HepG2 (cell line): ENCODE data around the gene MFNG. TPM values are rescaled to one million over a fixed set of nuclear protein-coding genes. Genes with fewer than 3 reads are reported as not detected.

Source experiments
- AGO2 ChIP-seq: fragments of 200-400 bp; formaldehyde crosslinking; optimal IDR thresholded peaks from 2 replicates; pipeline ENCODE3; 2017; ENCODE audit warnings: mild to moderate bottlenecking, low read depth, low read length, moderate library complexity
- BRCA1 ChIP-seq: sonication (generic); formaldehyde crosslinking; IDR thresholded peaks from 2 replicates; pipeline ENCODE4 v1.4.0; 2020; ENCODE audit warnings: missing genetic modification reagents
- CHCHD3 ChIP-seq: sonication (generic); formaldehyde crosslinking; IDR thresholded peaks from 2 replicates; pipeline ENCODE4 v1.8.0; 2022; ENCODE audit warnings: mild to moderate bottlenecking, missing genetic modification reagents, moderate library complexity
- CREB3 ChIP-seq: sonication (generic); formaldehyde crosslinking; IDR thresholded peaks from 2 replicates; pipeline ENCODE4 v1.5.0; 2020; ENCODE audit warnings: missing genetic modification reagents
- HMGA1 ChIP-seq: sonication (generic); formaldehyde crosslinking; conservative IDR thresholded peaks from 2 replicates; pipeline ENCODE4 v1.4.0; 2020; ENCODE audit warnings: missing genetic modification reagents
- NFAT5 ChIP-seq: sonication (generic); formaldehyde crosslinking; IDR thresholded peaks from 2 replicates; pipeline ENCODE4 v1.4.0; 2020; ENCODE audit warnings: missing genetic modification reagents
- RBFOX2 ChIP-seq: fragments of 200-400 bp; formaldehyde crosslinking; IDR thresholded peaks from 2 replicates; pipeline ENCODE4 v1.6.1; 2017; ENCODE audit warnings: low read depth, mild to moderate bottlenecking, low read length
- RFXAP ChIP-seq: sonication (generic); formaldehyde crosslinking; IDR thresholded peaks from 2 replicates; pipeline ENCODE4 v1.4.0; 2020; ENCODE audit warnings: missing genetic modification reagents, borderline replicate concordance
- ZNF331 ChIP-seq: sonication (generic); formaldehyde crosslinking; IDR thresholded peaks from 2 replicates; pipeline ENCODE4 v1.4.0; 2020; ENCODE audit warnings: missing genetic modification reagents
- ZNF556 ChIP-seq: sonication (generic); formaldehyde crosslinking; IDR thresholded peaks from 2 replicates; pipeline ENCODE4 v1.4.0; 2020; ENCODE audit warnings: mild to moderate bottlenecking, missing genetic modification reagents, borderline replicate concordance
- ZNF747 ChIP-seq: sonication (generic); formaldehyde crosslinking; IDR thresholded peaks from 2 replicates; pipeline ENCODE4 v1.8.1; 2023; ENCODE audit warnings: missing genetic modification reagents, mild to moderate bottlenecking, borderline replicate concordance
- ZNF790 ChIP-seq: sonication (generic); formaldehyde crosslinking; IDR thresholded peaks from 2 replicates; pipeline ENCODE4 v1.8.0; 2022; ENCODE audit warnings: missing genetic modification reagents, mild to moderate bottlenecking, borderline replicate concordance
- polyA plus RNA-seq, 8 experiments: library from polyadenylated mRNA; depleted of rRNA in 3 of 8; stranded (reverse) in 7 of 8; unstranded in 1 of 8; fragments of >200 nt; fragmentation: Illumina TruSeq in 4 of 8; extraction: Trizol in 4 of 8; gene quantifications; 2 replicates each; pipeline versions ENCODE4 v1.2.1 to v1.2.3, GENCODE V29; 2011 to 2016; ENCODE audit warnings: low read depth in 4 of 8, missing spikeins in 1 of 8, mixed read lengths in 1 of 8; ENCODE audit not compliant: insufficient read depth in 1 of 8
- total RNA-seq, 5 experiments: library from RNA; depleted of rRNA; stranded (reverse); fragments of >200 nt; fragmentation: Illumina TruSeq; extraction: Trizol; gene quantifications; 2 replicates each; pipeline ENCODE4 v1.2.3, GENCODE V29; 2016; ENCODE audit warnings: low read depth in 1 of 5
- TF ChIP-seq, protein P1 (sequence below), 2 experiments: fragments of 450-650 bp in 1 of 2; sonication (generic) in 1 of 2; formaldehyde crosslinking in 1 of 2; IDR thresholded peaks; 2 replicates each; pipeline versions ENCODE4 v1.6.1 to v1.8.0; 2016 to 2022; ENCODE audit warnings: antibody characterized with exemption in 1 of 2, mild to moderate bottlenecking in 1 of 2, missing genetic modification reagents in 1 of 2
- TF ChIP-seq, protein P2 (sequence below): sonication (generic); formaldehyde crosslinking; IDR thresholded peaks from 2 replicates; pipeline ENCODE4 v1.8.0; 2022; ENCODE audit warnings: missing genetic modification reagents, low read depth, mild to moderate bottlenecking, borderline replicate concordance

MFNG gene
- total and polyA plus RNA-seq, 2 of the 13 experiments (the other 11 are each of a cell fraction or from before 2014, with no cell fraction given), result 1.0 to 11.7 TPM

DNA sequence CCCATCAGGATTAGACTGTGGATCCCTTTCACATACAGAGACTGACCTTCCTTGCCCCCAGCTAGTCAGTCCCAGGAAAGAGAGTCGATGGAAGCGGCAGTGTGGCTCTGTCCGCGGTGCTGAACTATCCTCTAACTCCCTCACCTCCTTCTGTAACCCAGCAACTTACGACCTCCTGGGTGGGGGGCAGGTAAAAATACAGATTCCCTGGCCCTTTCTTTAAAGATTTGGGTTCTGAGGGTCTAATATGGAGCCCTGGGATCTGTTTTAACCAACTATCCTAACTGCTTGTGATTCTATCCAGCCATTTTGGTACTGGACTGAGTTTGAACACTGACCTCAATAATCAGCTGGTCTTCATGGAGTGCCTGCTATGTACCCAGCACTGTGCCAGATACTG lies 23.2 kb downstream of the MFNG start (continued):
- TF ChIP-seq, protein P1, sequence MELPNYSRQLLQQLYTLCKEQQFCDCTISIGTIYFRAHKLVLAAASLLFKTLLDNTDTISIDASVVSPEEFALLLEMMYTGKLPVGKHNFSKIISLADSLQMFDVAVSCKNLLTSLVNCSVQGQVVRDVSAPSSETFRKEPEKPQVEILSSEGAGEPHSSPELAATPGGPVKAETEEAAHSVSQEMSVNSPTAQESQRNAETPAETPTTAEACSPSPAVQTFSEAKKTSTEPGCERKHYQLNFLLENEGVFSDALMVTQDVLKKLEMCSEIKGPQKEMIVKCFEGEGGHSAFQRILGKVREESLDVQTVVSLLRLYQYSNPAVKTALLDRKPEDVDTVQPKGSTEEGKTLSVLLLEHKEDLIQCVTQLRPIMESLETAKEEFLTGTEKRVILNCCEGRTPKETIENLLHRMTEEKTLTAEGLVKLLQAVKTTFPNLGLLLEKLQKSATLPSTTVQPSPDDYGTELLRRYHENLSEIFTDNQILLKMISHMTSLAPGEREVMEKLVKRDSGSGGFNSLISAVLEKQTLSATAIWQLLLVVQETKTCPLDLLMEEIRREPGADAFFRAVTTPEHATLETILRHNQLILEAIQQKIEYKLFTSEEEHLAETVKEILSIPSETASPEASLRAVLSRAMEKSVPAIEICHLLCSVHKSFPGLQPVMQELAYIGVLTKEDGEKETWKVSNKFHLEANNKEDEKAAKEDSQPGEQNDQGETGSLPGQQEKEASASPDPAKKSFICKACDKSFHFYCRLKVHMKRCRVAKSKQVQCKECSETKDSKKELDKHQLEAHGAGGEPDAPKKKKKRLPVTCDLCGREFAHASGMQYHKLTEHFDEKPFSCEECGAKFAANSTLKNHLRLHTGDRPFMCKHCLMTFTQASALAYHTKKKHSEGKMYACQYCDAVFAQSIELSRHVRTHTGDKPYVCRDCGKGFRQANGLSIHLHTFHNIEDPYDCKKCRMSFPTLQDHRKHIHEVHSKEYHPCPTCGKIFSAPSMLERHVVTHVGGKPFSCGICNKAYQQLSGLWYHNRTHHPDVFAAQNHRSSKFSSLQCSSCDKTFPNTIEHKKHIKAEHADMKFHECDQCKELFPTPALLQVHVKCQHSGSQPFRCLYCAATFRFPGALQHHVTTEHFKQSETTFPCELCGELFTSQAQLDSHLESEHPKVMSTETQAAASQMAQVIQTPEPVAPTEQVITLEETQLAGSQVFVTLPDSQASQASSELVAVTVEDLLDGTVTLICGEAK (IDR thresholded peaks at IDR 0.05), result no peak
- TF ChIP-seq, protein P1 (CRISPR knock-in tag; IDR thresholded peaks at IDR 0.05), result no peak
- TF ChIP-seq ZNF556 (CRISPR knock-in tag) (no peak), ZNF331 (CRISPR knock-in tag) (peak; percentile 46; the same call in 1 of the 2 replicates), ZNF747 (no peak), RFXAP (CRISPR knock-in tag) (no peak), BRCA1 (CRISPR knock-in tag) (no peak), AGO2 (no peak), RBFOX2 (no peak), CHCHD3 (CRISPR knock-in tag) (no peak), ZNF790 (CRISPR knock-in tag) (no peak), HMGA1 (CRISPR knock-in tag) (no peak), NFAT5 (CRISPR knock-in tag) (no peak), CREB3 (CRISPR knock-in tag) (no peak)
- TF ChIP-seq, protein P2, sequence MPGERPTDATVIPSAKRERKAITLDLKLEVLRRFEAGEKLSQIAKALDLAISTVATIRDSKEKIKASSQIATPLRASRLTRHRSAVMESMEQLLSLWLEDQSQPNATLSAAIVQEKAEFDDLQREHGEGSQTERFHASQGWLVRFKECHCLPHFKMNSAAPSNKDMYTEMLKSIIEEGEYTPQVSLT (CRISPR knock-in tag), result no peak
